ENCODE results near the gene ZNF652.

GRCh38 chr17:49364119-49364518 is 2.1 kb upstream of the ZNF652 start:
- TF ChIP-seq CTCF (conservative IDR thresholded peaks at IDR 0.05; ENCODE audit: low read depth, low read length) (no peak), EZH2 (IDR thresholded peaks at IDR 0.05; ENCODE audit: borderline replicate concordance, low read depth, low read length, poor library complexity, severe bottlenecking) (no peak)
